Measurements from ENCODE around the gene WDR20.
A peak's percentile ranks its signal among the peaks of the same experiment; 100 is the strongest.

The WDR20 gene

GRCh38 chr14:102139286-102140026, at the start of gene WDR20:
TSS of gene WDR20 (plus strand) at chr14:102139897. CDS start at chr14:102139924, 27 bp downstream.
- peaks cover 55% of the 10 kb centered on the region for H3K79me2 ChIP-seq (ENCODE audit: insufficient read depth, low read length)
- peak within 1 kb of the TSS; percentile 90 for H3K9ac ChIP-seq (ENCODE audit: low read length)
- no peaks in the 10 kb centered on the region for H3K9me3 ChIP-seq (ENCODE audit: insufficient read depth, low read length)
- H3K4me2 ChIP-seq (ENCODE audit: low read depth, low read length, poor library complexity, severe bottlenecking) = peak within 1 kb of the TSS; percentile 88
- no peaks in the 10 kb centered on the region for H3K9me2 ChIP-seq (replicated peaks; ENCODE audit: insufficient read depth, low read length)
- no peaks in the 10 kb centered on the region for H3K36me3 ChIP-seq (ENCODE audit: low read length)
- H3K27me3 ChIP-seq (ENCODE audit: low read length) = no peaks in the 10 kb centered on the region
- no peaks in the 10 kb centered on the region for H4K20me1 ChIP-seq (ENCODE audit: low read depth, low read length)
- peak within 1 kb of the TSS; percentile 87 for H2AFZ ChIP-seq (ENCODE audit: low read depth, low read length, severe bottlenecking)
- peak within 1 kb of the TSS; percentile 55 for H3K27ac ChIP-seq (ENCODE audit: low read depth, low read length)
- H3K4me3 ChIP-seq (ENCODE audit: insufficient read depth, low read length, poor library complexity, severe bottlenecking) = peak within 1 kb of the TSS; percentile 90
- TF ChIP-seq, protein P1, sequence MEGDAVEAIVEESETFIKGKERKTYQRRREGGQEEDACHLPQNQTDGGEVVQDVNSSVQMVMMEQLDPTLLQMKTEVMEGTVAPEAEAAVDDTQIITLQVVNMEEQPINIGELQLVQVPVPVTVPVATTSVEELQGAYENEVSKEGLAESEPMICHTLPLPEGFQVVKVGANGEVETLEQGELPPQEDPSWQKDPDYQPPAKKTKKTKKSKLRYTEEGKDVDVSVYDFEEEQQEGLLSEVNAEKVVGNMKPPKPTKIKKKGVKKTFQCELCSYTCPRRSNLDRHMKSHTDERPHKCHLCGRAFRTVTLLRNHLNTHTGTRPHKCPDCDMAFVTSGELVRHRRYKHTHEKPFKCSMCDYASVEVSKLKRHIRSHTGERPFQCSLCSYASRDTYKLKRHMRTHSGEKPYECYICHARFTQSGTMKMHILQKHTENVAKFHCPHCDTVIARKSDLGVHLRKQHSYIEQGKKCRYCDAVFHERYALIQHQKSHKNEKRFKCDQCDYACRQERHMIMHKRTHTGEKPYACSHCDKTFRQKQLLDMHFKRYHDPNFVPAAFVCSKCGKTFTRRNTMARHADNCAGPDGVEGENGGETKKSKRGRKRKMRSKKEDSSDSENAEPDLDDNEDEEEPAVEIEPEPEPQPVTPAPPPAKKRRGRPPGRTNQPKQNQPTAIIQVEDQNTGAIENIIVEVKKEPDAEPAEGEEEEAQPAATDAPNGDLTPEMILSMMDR (IDR thresholded peaks at IDR 0.05; ENCODE audit: insufficient read depth, low read length, poor library complexity, severe bottlenecking) = peak; percentile 42
- no peak for TF ChIP-seq EZH2phosphoT487 (conservative IDR thresholded peaks at IDR 0.05; ENCODE audit: low read length)
- H3F3A ChIP-seq (ENCODE audit: insufficient read depth) = no peaks in the 10 kb centered on the region; the same call in 1 of the 2 replicates

GRCh38 chr14:102090713-102091112, 49.0 kb upstream of the WDR20 start:
- Histone ChIP-seq H3K9me3 (ENCODE audit: insufficient read depth, low read length) (no peaks in the 10 kb centered on the region), H3K79me2 (ENCODE audit: insufficient read depth, low read length) (peaks cover 11% of the 10 kb centered on the region), H3K9ac (ENCODE audit: low read length) (no peak overlapping the region), H4K20me1 (ENCODE audit: low read depth, low read length) (peaks cover 5% of the 10 kb centered on the region; the same call in 1 of the 2 replicates), H3K36me3 (ENCODE audit: low read length) (peaks cover 6% of the 10 kb centered on the region; the same call in 1 of the 2 replicates), H3K9me2 (replicated peaks; ENCODE audit: insufficient read depth, low read length) (no peaks in the 10 kb centered on the region), H3K27ac (ENCODE audit: low read depth, low read length) (no peak overlapping the region), H3F3A (ENCODE audit: insufficient read depth) (0 out of 2 replicates have a peak, but pooled peaks cover 6% of the 10 kb centered on the region), H3K27me3 (ENCODE audit: low read length) (no peaks in the 10 kb centered on the region), H3K4me3 (ENCODE audit: insufficient read depth, low read length, poor library complexity, severe bottlenecking) (no peak overlapping the region), H2AFZ (ENCODE audit: low read depth, low read length, severe bottlenecking) (no peak overlapping the region), H3K4me2 (ENCODE audit: low read depth, low read length, poor library complexity, severe bottlenecking) (no peak overlapping the region)
- TF ChIP-seq, protein P1 (IDR thresholded peaks at IDR 0.05; ENCODE audit: insufficient read depth, low read length, poor library complexity, severe bottlenecking) = no peak
- TF ChIP-seq EZH2phosphoT487 (conservative IDR thresholded peaks at IDR 0.05; ENCODE audit: low read length) = no peak

GRCh38 chr14:102092806-102093205, 46.9 kb upstream of the WDR20 start:
- no peaks in the 10 kb centered on the region for H4K20me1 ChIP-seq (ENCODE audit: low read depth, low read length)
- no peak overlapping the region for H3K27ac ChIP-seq (ENCODE audit: low read depth, low read length)
- no peaks in the 10 kb centered on the region for H3K9me2 ChIP-seq (replicated peaks; ENCODE audit: insufficient read depth, low read length)
- no peak overlapping the region for H3K4me3 ChIP-seq (ENCODE audit: insufficient read depth, low read length, poor library complexity, severe bottlenecking)
- H3K36me3 ChIP-seq (ENCODE audit: low read length) = no peaks in the 10 kb centered on the region
- H3K27me3 ChIP-seq (ENCODE audit: low read length) = no peaks in the 10 kb centered on the region
- H3K4me2 ChIP-seq (ENCODE audit: low read depth, low read length, poor library complexity, severe bottlenecking) = no peak overlapping the region
- no peaks in the 10 kb centered on the region; the same call in 1 of the 2 replicates for H3K79me2 ChIP-seq (ENCODE audit: insufficient read depth, low read length)
- H3K9ac ChIP-seq (ENCODE audit: low read length) = no peak overlapping the region
- TF ChIP-seq EZH2phosphoT487 (conservative IDR thresholded peaks at IDR 0.05; ENCODE audit: low read length) = no peak
- TF ChIP-seq, protein P1 (IDR thresholded peaks at IDR 0.05; ENCODE audit: insufficient read depth, low read length, poor library complexity, severe bottlenecking) = no peak
- no peak overlapping the region for H2AFZ ChIP-seq (ENCODE audit: low read depth, low read length, severe bottlenecking)
- no peaks in the 10 kb centered on the region for H3K9me3 ChIP-seq (ENCODE audit: insufficient read depth, low read length)
- H3F3A ChIP-seq (ENCODE audit: insufficient read depth) = 0 out of 2 replicates have a peak, but pooled peaks cover 6% of the 10 kb centered on the region
